Erythroblast (primary cell): ENCODE results near the gene SP3.

ENCODE experiments used
- GATA1 ChIP-seq: IDR thresholded peaks from 2 replicates; pipeline ENCODE4 v1.6.1; 2011; ENCODE audit warnings: low read depth, mild to moderate bottlenecking, control low read depth, low read length, moderate library complexity
- POLR2A ChIP-seq: IDR thresholded peaks from 2 replicates; pipeline ENCODE4 v1.6.1; 2011; ENCODE audit warnings: mild to moderate bottlenecking, low read length

GRCh38 chr2:173962583-173963110 lies 2.5 kb downstream of the SP3 start:
- TF ChIP-seq POLR2A (no peak), GATA1 (no peak)
